ENCODE measurements around the gene FBN3.

The FBN3 gene

DNA sequence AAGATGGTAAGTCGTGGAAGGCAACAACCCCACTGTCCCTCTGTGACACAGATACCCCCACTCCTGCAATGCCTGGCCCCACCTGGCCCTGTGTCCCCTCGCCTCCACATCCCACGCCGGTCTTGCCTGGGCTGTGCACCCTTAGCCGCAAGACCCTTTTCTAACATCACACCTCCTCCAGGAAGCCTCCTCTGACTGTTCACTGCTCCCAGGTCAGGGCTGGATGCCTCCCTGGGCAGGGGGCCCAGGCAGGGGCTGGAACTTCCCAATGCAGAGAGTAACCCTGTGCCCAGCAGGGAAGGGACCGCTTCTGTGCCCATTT, 1.3 kb downstream of the FBN3 start:
- DNase-seq, result no peak

GRCh38 chr19:8147582-8147978, 1.8 kb downstream of the FBN3 start:
- DNase-seq, result no peak

DNA sequence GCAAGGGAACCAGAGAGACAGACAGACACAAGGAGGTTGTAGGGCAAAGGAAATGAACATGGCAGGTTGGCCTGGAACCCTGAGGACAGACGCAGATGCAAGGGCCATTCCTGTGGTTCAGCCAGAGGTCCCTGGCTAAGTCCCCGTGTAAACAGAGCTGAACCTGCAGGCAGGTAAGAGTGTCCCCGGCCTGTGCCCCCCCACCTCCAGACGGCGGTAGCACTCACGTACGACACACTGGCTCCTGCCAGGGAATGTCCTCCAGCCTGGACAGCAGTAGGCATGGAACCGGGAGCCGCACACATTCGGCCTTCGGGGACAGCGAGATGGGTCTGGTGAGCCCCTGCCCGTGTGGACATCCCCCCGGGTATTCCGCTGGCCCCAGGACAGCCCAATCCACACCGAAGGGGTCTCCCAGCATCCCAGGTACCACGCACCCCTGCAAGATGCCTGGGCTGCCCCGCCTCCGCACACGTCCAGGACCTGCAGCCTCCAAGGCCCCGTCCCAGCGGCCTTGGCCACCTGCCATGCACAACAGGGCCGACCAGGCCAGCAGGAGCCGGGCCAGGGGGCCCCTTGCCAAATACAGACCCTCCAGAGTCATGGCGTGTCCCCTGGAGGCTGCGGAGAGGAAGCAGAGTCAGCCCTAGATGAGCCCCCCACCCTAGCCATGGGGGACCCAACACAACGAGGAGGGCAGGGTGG, 2.4 kb downstream of the FBN3 start:
- DNase-seq, result no peak

GRCh38 chr19:8144273-8144995, 5.0 kb downstream of the FBN3 start:
- DNase-seq, result no peak

DNA sequence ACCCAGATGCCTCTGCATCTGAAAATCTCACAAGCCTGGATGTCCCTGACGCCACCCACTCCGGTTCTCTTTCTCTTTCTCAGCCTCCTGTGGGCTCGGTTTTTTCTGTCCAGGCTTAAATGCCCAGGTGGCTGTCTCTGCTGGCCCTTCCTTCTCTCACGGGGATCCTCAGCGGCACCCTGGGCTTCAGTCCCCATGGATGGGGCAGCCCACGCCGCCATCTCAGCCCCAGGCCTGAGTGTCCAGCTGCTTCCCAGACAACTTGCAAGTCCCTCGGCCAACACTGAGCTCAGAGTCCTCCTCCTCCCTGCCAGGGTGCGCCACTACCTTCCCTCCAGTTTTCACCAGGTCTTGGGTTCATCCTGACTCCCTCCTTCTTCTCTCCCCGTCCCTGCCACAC, 6.4 kb downstream of the FBN3 start:
- DNase-seq, result no peak

DNA sequence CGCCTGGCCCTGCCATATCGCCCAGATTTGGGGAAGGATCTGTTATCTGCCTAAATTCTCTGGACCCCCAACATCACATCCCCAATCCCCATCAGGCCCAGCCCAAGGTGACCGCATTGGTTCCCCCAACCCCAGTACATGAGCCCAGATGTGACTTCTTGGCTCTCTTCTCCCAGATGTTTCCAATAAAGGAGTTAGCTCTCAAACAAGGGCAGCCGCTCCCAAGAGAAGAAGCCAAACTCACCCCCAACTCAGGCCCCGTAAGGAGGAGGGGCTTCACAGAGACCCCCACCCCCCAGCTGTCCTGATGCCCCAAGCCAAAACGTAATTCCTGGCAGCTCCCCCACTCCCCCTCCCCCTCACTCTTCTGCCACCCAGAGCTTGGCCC, 6.9 kb downstream of the FBN3 start:
- DNase-seq, result no peak

- no peak for DNase-seq
Measured at GRCh38 chr19:8141726-8142512, 7.5 kb downstream of the FBN3 start.

DNA sequence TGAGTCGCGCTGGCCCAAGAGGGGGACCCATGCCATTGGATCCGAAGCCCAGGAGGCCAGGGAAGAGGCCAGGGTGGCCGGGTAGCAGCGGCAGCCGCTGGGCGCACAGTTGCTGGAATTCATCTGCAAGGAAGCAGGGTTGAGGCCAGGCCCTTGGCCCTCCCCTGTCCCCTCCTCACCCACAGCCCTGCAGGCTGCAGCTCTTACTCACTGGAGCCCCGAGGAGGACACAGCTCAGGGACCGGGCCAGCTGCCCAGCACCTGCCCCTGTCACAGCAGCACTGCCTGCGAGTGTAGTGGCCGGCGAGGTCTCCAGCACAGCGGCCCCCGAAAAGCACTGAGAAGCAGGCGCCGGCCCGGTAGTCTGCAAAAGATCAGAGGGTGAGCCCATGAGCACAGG, 11.2 kb downstream of the FBN3 start:
- DNase-seq, result no peak

GRCh38 chr19:8137425-8137824, 12.0 kb downstream of the FBN3 start:
- no peak for DNase-seq

DNA sequence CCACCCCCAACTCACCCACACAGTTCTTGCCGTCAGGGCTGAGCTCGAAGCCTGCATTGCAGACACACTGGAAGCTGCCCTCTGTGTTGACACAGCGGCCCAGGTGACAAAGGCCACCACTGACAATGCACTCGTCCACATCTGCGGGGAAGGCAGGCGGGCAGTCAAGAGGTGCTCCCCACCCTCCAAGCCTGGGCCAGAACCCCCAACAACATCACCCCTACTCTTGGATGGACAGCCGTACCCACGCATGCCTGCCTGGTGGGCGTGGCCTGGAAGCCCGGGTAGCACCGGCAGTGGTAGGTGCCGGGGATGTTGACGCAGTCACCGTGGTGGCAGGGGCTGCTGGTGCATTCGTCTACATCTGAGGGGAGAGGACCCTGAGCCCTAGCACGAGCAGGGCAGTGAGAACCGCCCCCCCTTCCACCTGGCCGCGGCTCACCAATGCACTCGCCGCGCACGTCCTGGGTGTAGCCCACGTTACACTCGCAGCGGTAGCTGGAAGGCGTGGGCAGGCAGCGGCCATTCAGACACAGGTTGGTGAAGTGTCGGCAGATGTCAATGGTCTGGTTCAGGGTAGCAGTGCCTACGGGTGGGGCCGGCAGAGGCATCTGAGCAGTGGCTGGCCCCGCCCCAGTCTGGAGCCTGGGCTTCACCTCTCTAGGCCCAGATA, 13.3 kb downstream of the FBN3 start:
- no peak for DNase-seq

- DNase-seq, result no peak
Measured at GRCh38 chr19:8132858-8133458, 16.4 kb downstream of the FBN3 start.

- no peak for DNase-seq
Measured at GRCh38 chr19:8131517-8131916, 17.9 kb downstream of the FBN3 start.

DNA sequence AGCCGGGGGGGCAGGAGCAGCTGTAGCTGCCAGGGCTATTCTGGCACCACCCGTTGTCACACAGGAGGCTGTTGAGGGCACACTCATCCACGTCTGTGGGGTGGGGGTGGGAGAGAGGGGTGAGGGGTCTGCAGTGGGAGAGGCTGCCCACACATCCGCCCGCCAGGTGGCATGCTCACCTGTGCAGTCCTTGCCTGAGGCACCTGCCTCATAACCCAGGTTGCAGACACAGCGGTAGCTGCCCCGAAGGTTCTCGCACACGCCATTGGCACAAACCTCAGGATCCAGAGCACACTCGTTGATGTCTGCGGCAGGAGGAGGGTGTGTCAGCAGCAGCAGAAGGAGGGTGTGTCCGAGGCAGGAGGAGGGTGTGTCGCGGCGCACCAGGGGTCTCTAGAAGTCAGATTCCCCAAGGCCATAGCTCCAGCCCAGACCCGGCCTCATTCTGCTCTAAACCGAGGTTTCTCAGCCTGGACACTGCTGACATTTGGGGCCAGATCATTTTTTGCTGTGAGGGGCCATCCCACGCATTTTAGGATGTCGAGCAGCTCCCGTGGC, 20.3 kb downstream of the FBN3 start:
- no peak for DNase-seq

GRCh38 chr19:8128551-8128950, 20.8 kb downstream of the FBN3 start:
- DNase-seq, result no peak

DNA sequence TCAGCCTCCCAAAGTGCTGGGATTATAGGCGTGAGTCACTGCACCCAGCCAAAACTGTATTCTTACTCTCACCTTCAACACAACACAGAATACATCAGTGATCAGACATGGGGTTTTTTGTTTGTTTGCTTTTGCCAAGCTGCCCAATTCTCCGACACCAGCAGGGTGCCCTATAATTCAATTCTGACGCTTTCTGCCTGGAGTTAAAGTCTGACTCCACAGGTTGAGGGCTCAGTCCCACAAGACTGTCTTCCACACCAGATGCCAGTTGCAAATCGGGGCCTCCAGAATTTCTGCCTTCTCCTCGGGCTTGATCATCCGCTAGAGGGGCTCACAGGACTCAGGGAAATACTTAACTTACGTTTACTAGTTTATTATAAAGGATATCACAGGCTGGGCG, 22.1 kb downstream of the FBN3 start:
- no peak for DNase-seq

DNA sequence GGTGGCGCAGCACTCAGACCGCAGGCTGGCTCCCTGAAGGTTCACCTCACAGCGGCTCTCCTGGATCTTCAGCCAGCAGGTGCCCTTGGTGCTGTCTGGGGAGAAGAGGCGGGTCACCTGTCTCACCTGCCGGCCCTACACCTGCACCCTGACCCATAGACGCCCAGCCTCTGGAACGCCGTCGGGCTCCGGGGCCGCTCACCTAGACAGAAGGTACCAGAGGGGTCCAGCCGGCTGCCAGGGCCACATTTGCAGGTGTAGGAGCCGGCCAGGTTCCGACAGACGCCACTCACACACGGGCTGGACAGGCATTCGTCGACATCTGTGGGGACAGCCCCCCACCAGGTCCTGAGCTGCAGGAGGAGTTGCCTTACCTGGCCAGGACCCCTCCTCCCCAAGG, 22.9 kb downstream of the FBN3 start:
- DNase-seq, result no peak

DNA sequence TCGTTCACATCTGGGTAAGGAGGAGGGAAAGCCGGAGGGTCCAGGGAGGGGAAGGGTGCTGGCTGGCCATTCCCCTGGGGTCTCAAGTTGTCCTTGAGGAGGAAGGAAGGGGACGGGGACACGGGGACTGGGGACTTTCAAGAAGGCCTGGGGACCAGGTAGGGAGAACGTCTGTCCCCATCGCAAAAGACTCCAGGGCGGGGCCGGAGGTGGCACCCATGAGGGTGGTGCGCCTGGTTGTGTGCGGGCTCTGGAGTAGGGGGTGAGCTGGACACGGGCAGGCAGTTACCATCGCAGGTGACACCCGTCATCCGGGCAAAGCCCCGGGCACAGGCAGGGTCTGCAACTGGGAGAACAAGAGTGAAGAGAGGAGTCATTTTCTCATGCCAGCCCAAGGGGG, 23.4 kb downstream of the FBN3 start:
- DNase-seq, result no peak

DNA sequence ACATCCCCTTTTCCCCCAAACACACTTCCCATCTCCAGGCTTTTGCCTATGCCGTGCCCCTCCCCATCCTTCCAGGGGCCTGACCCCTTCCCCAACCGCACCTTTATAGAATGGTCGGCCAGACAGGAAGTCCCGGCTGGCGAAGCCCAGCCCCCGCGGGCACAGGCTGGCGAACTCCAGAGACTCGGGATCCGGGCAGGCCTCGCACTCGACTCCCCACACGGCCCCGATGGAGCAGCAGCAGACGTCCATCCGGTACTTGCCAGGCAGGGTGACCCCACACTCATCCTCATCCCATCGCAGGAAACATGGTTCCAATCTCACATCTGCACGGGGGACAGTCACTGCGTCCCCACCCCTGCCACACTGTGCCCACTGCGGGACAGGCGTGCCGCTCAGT, 25.7 kb downstream of the FBN3 start:
- no peak for DNase-seq

- no peak for DNase-seq
Measured at GRCh38 chr19:8120636-8121480, 28.5 kb downstream of the FBN3 start.

DNA sequence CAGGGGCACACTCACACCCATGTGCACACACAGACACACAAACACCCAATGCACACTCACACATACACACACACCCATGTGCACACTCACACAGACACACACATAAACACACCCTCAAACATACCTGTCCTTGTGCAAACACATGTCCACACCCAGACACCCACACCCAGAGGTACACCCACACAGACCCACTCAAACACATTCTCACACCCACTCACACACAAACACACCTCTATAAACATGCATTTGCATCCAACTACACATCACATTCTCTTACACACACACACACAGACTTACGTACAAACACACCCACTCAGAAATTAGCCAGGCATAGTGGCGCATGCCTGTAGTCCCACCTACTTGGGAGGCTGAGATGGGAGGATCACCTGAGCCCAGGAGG, 31.4 kb downstream of the FBN3 start:
- DNase-seq, result no peak

DNA sequence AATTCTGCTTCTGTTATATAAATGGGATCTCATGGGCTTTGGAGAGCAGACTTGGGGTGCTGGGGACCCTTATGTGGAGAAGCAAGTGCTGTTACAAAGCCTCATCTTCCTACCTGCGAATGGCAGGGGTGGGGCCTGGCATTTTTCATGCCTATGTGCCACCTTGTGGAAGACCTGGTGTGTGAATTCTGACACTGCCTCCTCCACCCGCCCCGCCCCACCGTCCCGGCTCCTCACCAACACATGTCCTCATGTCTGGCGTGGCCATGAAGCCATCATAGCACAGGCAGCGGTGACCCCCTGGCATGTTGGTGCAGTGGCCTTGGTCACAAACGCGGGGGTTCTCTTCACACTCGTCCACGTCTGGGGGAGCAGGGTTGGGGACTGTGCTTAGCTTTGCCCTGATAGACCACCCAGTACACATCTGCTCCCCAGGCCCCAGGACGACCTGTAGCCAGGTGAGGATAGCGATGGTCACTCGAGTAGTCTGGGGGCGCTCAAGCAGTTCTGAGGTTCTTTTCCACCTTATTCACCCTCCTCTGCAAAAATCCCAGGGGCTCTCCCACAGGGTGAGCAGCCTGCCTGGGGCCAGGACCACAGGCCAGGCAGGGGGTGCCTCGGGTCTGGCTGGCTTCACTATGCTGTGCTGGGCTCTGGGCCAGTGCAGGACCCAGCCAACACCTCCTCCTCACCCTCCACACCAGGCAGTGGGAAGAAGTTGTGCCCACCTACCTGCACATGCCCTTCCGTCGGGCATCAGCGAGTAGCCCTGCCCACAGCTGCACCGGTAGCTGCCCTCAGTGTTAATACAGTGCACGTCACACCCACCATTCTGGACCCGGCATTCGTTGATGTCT, 32.7 kb downstream of the FBN3 start:
- DNase-seq, result no peak

All from right hindlimb (tissue), 1 donor.